Common myeloid progenitor, CD34-positive (primary cell): ENCODE results near the gene FBXO5.
"Not testable (repeated sequence)": the region's sequence is repeated elsewhere in the genome, so short reads cannot be mapped to it uniquely, and the experiment has no call there.

Experiments
- CTCF ChIA-PET: fragments of 350-600 bp; sonication (Branson Sonifier 250); formaldehyde crosslinking; loops from one replicate; lab custom pipeline; 2021; ENCODE audit warnings: antibody characterized with exemption; lab: Charles Lee
- POLR2A ChIA-PET: fragments of 350-600 bp; sonication (Branson Sonifier 250); formaldehyde crosslinking; loops from one replicate; lab custom pipeline; 2021; ENCODE audit warnings: antibody characterized with exemption; lab: Charles Lee
- DNase-seq, 3 donors: peaks; one replicate each; pipeline versions ENCODE4 v3.0.0 to v3.0.0-alpha.2; 2013
- H3K27ac ChIP-seq, 2 experiments: 1 replicate in 1 of 2; 2 replicates in 1 of 2; pipeline ENCODE4 v1.7.0; 2013; ENCODE audit warnings: inconsistent platforms in 2 of 2, low read length in 2 of 2, mild to moderate bottlenecking in 2 of 2, low read depth in 1 of 2, moderate library complexity in 1 of 2; ENCODE audit not compliant: severe bottlenecking in 2 of 2, insufficient read depth in 1 of 2, poor library complexity in 1 of 2
- H3K27me3 ChIP-seq, 5 experiments: replicated peaks in 2 of 5; 1 replicate in 3 of 5; 2 replicates in 2 of 5; pipeline versions ENCODE4 v1.6.1 to v1.7.0; 2013; ENCODE audit warnings: low read length in 4 of 5, mild to moderate bottlenecking in 2 of 5, moderate library complexity in 2 of 5, inconsistent platforms in 1 of 5; ENCODE audit not compliant: insufficient read depth in 5 of 5, control insufficient read depth in 4 of 5
- H3K36me3 ChIP-seq, 4 experiments: 1 replicate in 2 of 4; 2 replicates in 2 of 4; pipeline versions ENCODE4 v1.6.1 to v1.7.0; 2013; ENCODE audit warnings: low read length in 3 of 4, control low read depth in 1 of 4, mild to moderate bottlenecking in 1 of 4; ENCODE audit not compliant: control insufficient read depth in 4 of 4, insufficient read depth in 4 of 4
- H3K4me1 ChIP-seq, 4 experiments: 1 replicate in 3 of 4; 2 replicates in 1 of 4; pipeline versions ENCODE4 v1.6.1 to v1.7.1; 2013; ENCODE audit warnings: low read length in 3 of 4, mild to moderate bottlenecking in 3 of 4, control low read depth in 1 of 4, inconsistent platforms in 1 of 4, moderate library complexity in 1 of 4; ENCODE audit not compliant: control insufficient read depth in 4 of 4, insufficient read depth in 4 of 4; ENCODE audit errors: control extremely low read depth in 1 of 4
- H3K4me3 ChIP-seq, 7 experiments: 1 replicate in 4 of 7; 2 replicates in 3 of 7; pipeline versions ENCODE4 v1.5.1 to v1.7.0; 2013; ENCODE audit warnings: mild to moderate bottlenecking in 7 of 7, low read length in 6 of 7, moderate library complexity in 6 of 7, inconsistent platforms in 2 of 7, low read depth in 2 of 7, control low read depth in 1 of 7; ENCODE audit not compliant: insufficient read depth in 4 of 7, control insufficient read depth in 1 of 7; ENCODE audit errors: extremely low read depth in 1 of 7
- H3K9me3 ChIP-seq, 5 experiments: 1 replicate in 4 of 5; 2 replicates in 1 of 5; pipeline versions ENCODE4 v1.6.1 to v1.7.1; 2013; ENCODE audit warnings: low read length in 4 of 5, mild to moderate bottlenecking in 2 of 5, inconsistent platforms in 1 of 5, low read depth in 1 of 5, moderate library complexity in 1 of 5; ENCODE audit not compliant: control insufficient read depth in 4 of 5, insufficient read depth in 2 of 5; ENCODE audit errors: control extremely low read depth in 1 of 5
- WGBS: methylation state at CpG from one replicate; pipeline ENCODE4 v1.1.5; 2013; ENCODE audit not compliant: insufficient coverage; 5-methylcytosine and 5-hydroxymethylcytosine counted together

The FBXO5 gene

DNA sequence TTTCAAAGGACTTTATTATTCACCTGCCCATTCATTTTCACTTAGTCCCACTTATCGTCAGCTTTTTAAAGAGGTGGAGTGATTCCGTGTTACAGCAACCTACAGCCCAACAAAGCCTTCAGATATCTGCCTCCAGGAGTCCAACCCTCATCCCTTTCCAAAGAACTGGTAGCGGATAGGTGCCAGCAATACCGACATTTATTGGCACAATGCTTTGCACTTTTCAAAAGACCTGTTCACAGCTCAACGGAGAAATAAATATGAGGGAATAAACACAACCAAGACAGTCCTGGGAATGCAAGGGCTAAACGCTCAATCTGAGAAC is 20.5 kb upstream of the FBXO5 start:
- WGBS = 2% methylated on average over 6 of the region's 6 CpGs
- Histone ChIP-seq H3K4me1 (peaks cover 17 to 36% (median 23%) of the 10 kb centered on the region in 4 experiments), H3K9me3 (no peaks in the 10 kb centered on the region), H3K36me3 (peaks cover 0 to 5% (median under 1%) of the 10 kb centered on the region in 4 experiments), H3K27ac (peak overlapping the region; percentile 72 to 92), H3K4me3 (peak overlapping the region; percentile 81 to 99 (median 90)), H3K27me3 (no peaks in the 10 kb centered on the region)
- ChIA-PET POLR2A (no interaction called here), CTCF (interaction anchor here (0.8 to 1.2 kb wide), 2 partner anchors 21 to 25 kb away, joined by 3 to 4 read pairs; no protein-coding TSS in a partner anchor)
- no peak for DNase-seq

DNA sequence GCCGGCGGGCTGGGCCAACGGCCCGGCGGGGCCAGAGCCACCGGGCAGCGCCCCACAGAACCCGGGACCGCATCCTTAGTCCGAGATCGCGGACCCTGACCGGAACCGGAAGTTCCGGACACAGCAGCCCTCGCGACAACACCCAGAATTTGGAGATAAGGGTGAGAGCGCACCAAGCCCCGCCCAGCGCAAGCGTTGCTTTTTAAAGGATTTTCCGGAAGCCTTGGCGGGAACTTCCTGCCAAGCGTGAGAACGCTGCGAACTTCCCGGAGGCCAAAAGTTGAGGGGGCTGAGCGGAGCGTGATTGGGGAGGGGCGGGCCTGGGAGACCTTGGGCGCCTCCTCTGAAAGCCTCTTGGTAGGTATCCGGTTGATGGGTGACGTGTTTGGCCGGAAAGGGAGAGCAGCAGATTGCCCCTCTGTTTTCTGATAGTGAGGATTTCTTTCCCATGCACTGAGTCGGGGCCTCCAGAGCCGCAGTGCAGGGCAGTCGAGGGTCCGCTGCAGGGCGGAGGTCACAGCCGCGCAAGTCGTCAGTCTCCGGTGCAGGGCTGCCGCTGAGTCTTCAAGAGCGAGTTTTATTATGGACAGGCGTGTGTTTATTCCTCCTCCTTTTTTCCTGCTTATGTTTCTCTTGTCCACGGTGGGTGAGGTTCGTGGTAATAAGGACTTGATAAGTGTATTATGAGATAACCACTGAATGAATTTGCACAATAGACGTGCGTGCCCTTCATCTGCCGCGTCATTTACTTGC is 19.9 kb upstream of the FBXO5 start, which contains the start of gene MTRF1L:
Gene MTRF1L (minus strand): TSS at position 97 of the 753 bp plus-strand sequence. CDS start 24 bp downstream, at position 73.
- Histone ChIP-seq H3K36me3 (peaks cover 0 to 9% (median 1%) of the 10 kb centered on the region in 4 experiments), H3K4me3 (peak within 1 kb of the TSS; percentile 81 to 99 (median 90)), H3K9me3 (no peaks in the 10 kb centered on the region), H3K27me3 (no peaks in the 10 kb centered on the region), H3K4me1 (peaks cover 17 to 36% (median 23%) of the 10 kb centered on the region in 4 experiments), H3K27ac (peak within 1 kb of the TSS; percentile 72 to 92)
- under 1% methylated on average over 38 of the region's 52 CpGs for WGBS
- DNase-seq = peak; percentile 93 to 95 (median 95)
- ChIA-PET CTCF (interaction anchor here (1.0 to 1.2 kb wide), 2 partner anchors 21 to 47 kb away, joined by 3 read pairs; no protein-coding TSS in a partner anchor), POLR2A (no interaction called here)

DNA sequence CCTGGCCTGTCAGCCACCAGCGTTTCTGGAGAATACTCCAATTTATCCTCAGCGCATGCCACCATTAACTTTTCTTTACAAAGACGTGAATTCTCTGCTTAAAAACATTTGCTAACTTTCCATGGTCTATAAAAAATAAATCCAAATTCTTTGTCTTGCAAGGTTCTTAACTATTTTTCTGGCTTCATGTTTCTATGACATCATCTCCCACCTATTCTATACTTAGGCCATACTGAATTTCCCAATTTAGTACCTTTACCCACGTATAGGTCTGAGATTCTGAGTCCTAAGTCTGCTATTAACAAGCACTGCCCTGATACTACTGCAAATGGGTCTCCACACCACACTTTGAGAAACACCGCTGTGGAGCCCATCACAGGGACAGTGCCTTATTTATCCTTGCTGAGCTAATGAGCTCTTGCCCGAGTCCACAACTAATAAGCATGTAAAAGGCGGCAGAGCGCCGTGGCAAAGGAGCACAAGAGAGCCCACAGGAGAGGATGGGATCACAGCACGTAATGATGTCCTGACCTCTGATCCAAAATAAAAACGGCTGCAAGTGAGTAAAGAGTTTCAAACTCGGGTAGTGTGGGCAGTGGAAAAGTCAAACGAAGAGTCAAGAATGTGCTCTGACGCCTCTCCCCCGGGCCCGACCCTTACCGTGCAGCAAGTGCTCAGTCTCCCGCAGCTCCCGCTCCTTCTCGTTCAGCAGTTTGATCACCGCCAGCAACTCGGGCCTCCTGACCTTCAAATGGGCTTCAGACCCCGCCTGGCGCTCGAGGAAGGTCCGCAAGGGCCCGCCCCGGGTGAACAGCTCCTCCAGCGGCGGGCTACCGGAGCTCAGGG is 19.1 kb upstream of the FBXO5 start:
- peak; percentile 12 to 53 (median 37) for DNase-seq
- no peaks in the 10 kb centered on the region for H3K27me3 ChIP-seq
- peaks cover 17 to 36% (median 23%) of the 10 kb centered on the region in 4 experiments for H3K4me1 ChIP-seq
- ChIA-PET POLR2A (no interaction called here), CTCF (interaction anchor here (0.7 to 1.2 kb wide), 3 partner anchors 17 to 46 kb away, joined by 3 read pairs; no protein-coding TSS in a partner anchor)
- WGBS = 11% methylated on average over 13 of the region's 31 CpGs
- peaks cover 0 to 16% (median 5%) of the 10 kb centered on the region in 4 experiments for H3K36me3 ChIP-seq
- peak overlapping the region; percentile 72 to 92 for H3K27ac ChIP-seq
- no peaks in the 10 kb centered on the region for H3K9me3 ChIP-seq
- peak overlapping the region; percentile 81 to 99 (median 90) for H3K4me3 ChIP-seq

DNA sequence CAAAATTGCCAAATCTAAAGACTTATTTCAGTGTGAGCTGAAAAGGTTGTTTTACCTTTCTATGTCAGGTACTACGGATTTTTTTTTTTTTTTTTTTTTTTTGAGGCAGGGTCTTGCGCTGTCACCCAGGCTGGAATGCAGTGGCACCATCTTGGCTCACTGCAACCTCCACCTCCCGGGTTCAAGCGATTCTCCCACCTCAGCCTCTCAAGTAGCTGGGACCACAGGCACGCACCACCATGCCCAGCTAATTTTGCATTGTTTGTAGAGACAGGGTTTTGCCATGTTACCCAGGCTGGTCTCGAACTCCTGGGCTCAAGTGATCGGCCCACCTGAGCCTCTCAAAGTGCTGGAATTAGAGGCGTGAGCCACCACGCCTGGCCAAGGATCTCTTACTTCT is 17.9 kb upstream of the FBXO5 start:
- peak overlapping the region in 2 of 7 experiments; percentile 81 to 93 for H3K4me3 ChIP-seq
- H3K9me3 ChIP-seq, POLR2A ChIA-PET, H3K27ac ChIP-seq, DNase-seq, H3K27me3 ChIP-seq: not testable (repeated sequence)
- CTCF ChIA-PET = interaction anchor here (0.7 to 1.4 kb wide), 7 partner anchors 13 to 53 kb away, joined by 3 to 4 read pairs (median 3); partner anchors contain the start of gene FBXO5
- WGBS = 97% methylated on average over 9 of the region's 9 CpGs
- H3K4me1 ChIP-seq = peaks cover 17 to 36% (median 23%) of the 10 kb centered on the region in 4 experiments
- peaks cover 0 to 21% (median 11%) of the 10 kb centered on the region in 4 experiments for H3K36me3 ChIP-seq

DNA sequence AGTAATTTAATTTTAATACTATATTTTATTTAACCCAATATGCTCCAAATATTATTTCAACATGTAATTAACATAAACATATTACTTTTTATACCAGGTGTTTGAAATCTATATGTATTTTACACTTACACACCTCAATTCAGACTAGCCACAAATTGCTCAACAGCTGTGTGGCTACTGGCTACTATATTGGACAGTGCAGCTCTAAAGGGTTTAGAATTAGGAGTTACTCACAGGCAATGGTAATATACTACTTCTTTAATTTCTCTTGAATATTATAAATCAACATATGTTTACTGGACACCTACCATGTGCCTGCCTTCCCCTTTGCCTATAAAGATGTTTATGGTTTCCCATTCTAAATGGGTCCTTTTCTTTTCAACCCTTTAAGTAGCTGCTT is 17.4 kb upstream of the FBXO5 start:
- Histone ChIP-seq H3K27ac (no peak overlapping the region), H3K4me3 (peak overlapping the region in 1 of 7 experiments; percentile 8), H3K9me3 (no peaks in the 10 kb centered on the region), H3K27me3 (no peaks in the 10 kb centered on the region), H3K4me1 (peaks cover 17 to 36% (median 23%) of the 10 kb centered on the region in 4 experiments), H3K36me3 (peaks cover 0 to 24% (median 14%) of the 10 kb centered on the region in 4 experiments)
- POLR2A ChIA-PET = no interaction called here
- CTCF ChIA-PET = interaction anchor here (0.8 to 1.4 kb wide), 6 partner anchors 13 to 52 kb away, joined by 3 read pairs; no protein-coding TSS in a partner anchor
- no peak for DNase-seq

DNA sequence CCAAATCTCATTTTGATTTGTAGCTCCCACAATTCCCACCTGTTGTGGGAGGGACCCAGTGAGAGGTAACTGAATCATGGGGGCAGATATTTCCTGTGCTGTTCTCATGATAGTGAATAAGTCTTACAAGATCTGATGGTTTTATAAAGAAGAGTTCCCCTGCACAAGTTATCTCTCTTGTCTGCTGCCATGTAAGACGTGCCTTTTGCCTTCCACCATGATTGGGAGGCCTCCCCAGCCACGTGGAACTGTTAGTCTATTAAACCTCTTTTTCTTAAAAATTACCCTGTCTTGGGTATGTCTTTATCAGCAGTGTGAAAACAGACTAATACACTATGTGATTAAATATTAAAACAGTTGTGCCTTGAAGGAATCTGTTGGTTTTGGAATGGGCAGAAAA is 16.7 kb upstream of the FBXO5 start:
- CTCF ChIA-PET = interaction anchor here (0.8 to 1.4 kb wide), 3 partner anchors 13 to 19 kb away, joined by 3 read pairs; no protein-coding TSS in a partner anchor
- H3K27me3 ChIP-seq, POLR2A ChIA-PET, DNase-seq, H3K4me3 ChIP-seq, H3K9me3 ChIP-seq, H3K27ac ChIP-seq: not testable (repeated sequence)
- WGBS = 100% methylated on average over 1 of the region's 2 CpGs
- H3K4me1 ChIP-seq = peaks cover 17 to 36% (median 23%) of the 10 kb centered on the region in 4 experiments
- H3K36me3 ChIP-seq = peaks cover 0 to 25% (median 16%) of the 10 kb centered on the region in 4 experiments
